HG02970 (cell line): Measurements from ENCODE around the gene HADH.
"Not testable (repeated sequence)": the region's sequence is repeated elsewhere in the genome, so short reads cannot be mapped to it uniquely, and the experiment has no call there.

Experiments
- ATAC-seq: cut with Tn5 transposase; IDR thresholded peaks from one replicate; pipeline ENCODE4 v1.9.1; 2021; ENCODE audit warnings: mild to moderate bottlenecking, moderate library complexity, moderate number of reproducible peaks; ENCODE audit not compliant: unreplicated experiment, low FRiP score

The HADH gene

GRCh38 chr4:107994894-107995293 lies 5.2 kb downstream of the HADH start:
- ATAC-seq, result no peak

GRCh38 chr4:107996949-107997788 lies 7.5 kb downstream of the HADH start:
- ATAC-seq, result no peak

- ATAC-seq, result no peak
Measured at GRCh38 chr4:107997794-107998193, 8.1 kb downstream of the HADH start.

- no peak for ATAC-seq
Measured at GRCh38 chr4:107999932-108000539, 10.3 kb downstream of the HADH start.

- ATAC-seq, result no peak
Measured at GRCh38 chr4:108001540-108002135, 11.9 kb downstream of the HADH start.

- ATAC-seq, result no peak
Measured at GRCh38 chr4:108003982-108004515, 14.4 kb downstream of the HADH start.

DNA sequence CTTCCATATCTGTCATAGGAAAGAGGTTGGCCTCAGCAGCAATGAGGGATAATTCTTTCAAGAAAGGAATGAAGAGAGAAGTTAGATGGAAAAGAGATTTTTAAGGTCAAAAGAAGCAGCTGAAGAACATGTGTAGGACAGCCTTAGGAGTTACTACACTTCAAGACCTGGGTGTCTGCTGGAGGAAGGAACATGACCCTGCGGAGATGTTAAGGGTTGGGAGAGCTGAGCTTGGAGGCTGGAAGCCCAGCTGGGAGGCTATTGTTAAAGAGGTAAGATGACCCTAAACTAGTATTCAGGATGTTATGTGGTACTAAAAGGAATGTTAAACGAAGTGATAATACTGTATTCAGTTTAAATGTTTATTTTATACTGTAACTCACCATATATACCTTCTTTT lies 15.0 kb downstream of the HADH start:
- ATAC-seq, result no peak

GRCh38 chr4:108005807-108006206 lies 16.1 kb downstream of the HADH start:
- ATAC-seq, result no peak

DNA sequence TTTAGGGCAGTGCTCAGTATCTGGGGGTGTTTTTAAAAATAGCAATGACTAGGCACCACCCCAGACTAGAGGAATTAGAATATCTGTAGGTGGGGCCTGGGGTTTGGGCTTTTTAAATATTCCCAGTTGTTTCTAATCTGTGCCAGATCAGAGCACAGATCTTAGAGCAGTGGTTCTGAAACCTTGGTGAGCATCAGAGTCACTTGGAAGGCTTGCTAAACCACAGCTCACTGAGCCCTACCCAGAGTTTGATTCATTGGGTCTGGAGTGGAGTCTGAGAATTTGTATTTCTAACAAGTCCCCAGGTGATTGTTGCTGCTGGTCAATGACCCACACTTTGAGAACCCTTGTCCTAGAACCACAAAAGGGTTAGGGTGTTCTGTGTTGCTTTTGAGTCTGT lies 16.7 kb downstream of the HADH start:
- ATAC-seq, result no peak

DNA sequence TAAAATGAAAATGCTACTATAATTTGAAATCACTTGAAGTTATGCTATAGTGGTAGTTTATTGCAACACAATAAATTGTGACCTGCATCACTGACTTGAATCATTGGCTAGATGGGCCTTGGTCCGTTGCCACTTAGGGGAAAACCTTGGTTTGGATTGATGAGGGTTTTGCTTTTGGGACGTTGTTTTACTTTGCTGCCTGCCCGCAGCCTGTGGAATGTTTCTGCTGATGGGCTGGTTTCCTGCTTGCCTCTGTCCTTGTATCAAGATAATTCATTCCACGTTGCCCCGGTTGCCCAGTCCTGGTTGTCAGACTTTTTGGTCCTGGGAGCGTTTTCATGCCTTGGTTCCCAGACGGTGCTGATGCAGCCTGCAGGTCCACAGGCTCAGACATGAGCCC lies 18.3 kb downstream of the HADH start:
- no peak for ATAC-seq

GRCh38 chr4:108008721-108009120 lies 19.0 kb downstream of the HADH start:
- ATAC-seq, result no peak

- no peak for ATAC-seq
Measured at GRCh38 chr4:108010167-108010566, 20.5 kb downstream of the HADH start.

- not testable (repeated sequence) for ATAC-seq
Measured at GRCh38 chr4:108012382-108012781, 22.7 kb downstream of the HADH start.

DNA sequence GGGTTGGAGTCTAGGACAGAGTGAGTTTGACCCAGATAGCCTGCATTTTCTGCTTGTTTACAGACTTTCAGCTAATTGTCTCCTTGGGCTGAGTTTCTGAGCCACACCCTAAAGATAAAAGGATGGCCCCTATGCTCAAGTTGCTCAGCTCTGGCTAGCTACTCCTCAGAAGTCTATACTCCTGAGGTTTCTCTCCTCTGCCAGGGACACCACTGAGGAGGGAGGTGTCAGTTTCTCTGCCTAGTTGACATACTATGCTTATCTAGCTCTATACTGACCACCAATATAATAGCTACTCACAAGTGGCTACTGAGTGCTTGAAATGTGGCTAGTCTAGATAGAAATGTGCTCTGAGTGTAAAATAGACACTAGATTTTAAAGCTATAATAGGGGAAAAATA lies 23.6 kb downstream of the HADH start:
- ATAC-seq, result no peak

- ATAC-seq, result no peak
Measured at GRCh38 chr4:108013955-108014354, 24.3 kb downstream of the HADH start.

GRCh38 chr4:108018040-108018883 lies 28.6 kb downstream of the HADH start:
- no peak for ATAC-seq

DNA sequence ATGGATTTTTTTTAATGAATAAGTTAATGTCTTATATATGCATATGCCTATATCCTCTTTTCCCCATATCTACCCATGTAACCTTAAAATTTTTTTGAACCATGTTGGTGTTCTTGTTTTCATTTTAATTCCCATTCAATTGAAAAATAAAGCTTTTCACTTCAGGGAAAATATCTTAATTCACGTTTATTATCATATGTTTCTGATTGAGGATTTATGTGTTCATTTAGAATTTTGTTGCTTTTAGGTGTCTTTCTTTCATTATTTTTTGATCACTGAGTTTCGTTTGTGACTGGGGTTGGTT lies 29.1 kb downstream of the HADH start:
- no peak for ATAC-seq

GRCh38 chr4:108024085-108024877 lies 34.6 kb downstream of the HADH start:
- no peak for ATAC-seq

GRCh38 chr4:108024878-108025165 lies 35.1 kb downstream of the HADH start:
- ATAC-seq, result no peak

GRCh38 chr4:108029016-108029720 lies 39.5 kb downstream of the HADH start:
- ATAC-seq, result no peak
